D721Med (cell line): Measurements from ENCODE around the gene MYO1G.
"Not testable (repeated sequence)": the region's sequence is repeated elsewhere in the genome, so short reads cannot be mapped to it uniquely, and the experiment has no call there.

ENCODE experiments used
- DNase-seq: peaks from one replicate; pipeline ENCODE4 v3.0.0; 2011; ENCODE audit warnings: low spot score; ENCODE audit not compliant: insufficient read length
- FAIRE-seq: peaks from 2 replicates; lab custom pipeline; 2011; peaks lifted over from hg19 to GRCh38; lab: Jason Lieb, UNC
- TF ChIP-seq, protein P1 (sequence below): IDR thresholded peaks from 2 replicates; pipeline ENCODE4 v1.5.1; 2012; ENCODE audit warnings: mild to moderate bottlenecking, control low read depth; ENCODE audit not compliant: insufficient read depth; ENCODE audit errors: missing control alignments

Gene MYO1G

DNA sequence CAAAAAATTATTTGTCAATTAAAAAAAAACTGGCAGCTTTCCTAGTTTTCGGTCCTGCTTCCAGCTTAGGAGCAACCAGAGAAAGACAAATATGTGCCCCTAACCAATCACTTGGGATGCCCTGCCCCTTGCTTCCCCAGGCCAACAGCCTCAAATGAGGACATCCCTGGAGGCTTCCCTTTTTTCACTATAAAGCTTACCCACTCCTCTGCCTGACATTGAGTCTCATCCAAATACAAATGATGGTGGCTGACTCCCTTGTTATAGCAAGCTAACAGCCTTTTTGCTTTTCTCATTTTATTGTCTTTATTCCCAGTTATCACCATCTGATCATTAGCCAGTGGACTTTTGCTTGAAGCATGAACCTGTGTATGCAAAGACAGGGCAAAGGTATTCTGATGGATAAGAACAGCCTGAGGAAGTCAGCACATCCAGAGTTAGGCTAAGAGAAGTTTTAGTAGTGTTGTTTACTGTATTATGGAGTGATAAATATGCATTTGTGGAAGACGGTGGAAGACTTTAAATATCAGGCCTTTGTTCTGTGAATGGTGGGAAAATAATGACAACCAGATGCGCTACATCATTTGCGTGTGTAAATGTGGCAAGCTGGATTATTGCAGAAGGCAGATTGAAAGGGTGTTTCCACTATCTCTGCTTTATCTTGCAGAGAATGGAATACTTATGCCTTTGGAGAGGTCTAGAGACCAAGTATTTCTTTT, 19.5 kb upstream of the MYO1G start:
- TF ChIP-seq, protein P1, sequence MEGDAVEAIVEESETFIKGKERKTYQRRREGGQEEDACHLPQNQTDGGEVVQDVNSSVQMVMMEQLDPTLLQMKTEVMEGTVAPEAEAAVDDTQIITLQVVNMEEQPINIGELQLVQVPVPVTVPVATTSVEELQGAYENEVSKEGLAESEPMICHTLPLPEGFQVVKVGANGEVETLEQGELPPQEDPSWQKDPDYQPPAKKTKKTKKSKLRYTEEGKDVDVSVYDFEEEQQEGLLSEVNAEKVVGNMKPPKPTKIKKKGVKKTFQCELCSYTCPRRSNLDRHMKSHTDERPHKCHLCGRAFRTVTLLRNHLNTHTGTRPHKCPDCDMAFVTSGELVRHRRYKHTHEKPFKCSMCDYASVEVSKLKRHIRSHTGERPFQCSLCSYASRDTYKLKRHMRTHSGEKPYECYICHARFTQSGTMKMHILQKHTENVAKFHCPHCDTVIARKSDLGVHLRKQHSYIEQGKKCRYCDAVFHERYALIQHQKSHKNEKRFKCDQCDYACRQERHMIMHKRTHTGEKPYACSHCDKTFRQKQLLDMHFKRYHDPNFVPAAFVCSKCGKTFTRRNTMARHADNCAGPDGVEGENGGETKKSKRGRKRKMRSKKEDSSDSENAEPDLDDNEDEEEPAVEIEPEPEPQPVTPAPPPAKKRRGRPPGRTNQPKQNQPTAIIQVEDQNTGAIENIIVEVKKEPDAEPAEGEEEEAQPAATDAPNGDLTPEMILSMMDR, result no peak
- DNase-seq (no peak), FAIRE-seq (no peak)

DNA sequence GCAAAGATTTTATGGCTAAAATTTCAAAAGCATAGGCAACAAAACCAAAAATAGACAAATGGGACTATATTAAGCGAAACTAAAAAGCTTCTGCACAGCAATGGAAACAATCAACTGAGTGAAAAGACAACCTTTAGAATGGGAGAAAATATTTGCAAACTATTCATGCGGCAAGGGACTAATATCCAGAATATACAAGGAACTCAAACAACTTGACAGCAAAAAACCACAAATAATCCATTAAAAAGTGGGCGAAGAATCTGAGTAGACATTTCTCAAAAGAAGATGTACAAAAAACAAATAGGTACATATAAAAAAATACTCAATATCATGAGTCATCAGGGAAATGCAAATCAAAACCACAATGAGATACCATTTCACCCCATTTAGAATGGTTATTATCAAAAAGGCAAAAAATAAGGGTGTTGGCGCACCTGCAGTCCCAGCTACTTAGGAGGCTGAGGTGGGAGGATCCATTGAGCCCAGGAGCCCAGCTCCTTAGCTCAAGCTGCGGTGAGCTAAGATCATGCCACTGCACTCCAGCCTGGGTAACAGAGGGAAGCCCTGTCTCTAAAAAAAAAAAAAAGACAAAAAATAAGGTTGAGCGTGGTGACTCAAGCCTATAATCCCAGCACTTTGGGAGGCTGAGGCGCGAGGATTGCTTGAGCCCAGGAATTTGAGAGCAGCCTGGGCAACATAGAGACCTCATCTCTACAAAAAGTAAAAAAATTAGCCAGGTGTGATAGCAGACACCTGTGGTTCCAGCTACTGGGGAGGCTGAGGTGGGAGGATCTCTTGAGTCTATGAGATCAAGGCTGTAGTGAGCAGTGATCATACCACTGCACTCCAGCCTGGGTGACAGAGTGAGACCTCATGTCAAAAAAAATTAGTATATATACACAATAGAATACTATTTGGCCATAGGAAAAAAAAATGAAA, 17.0 kb upstream of the MYO1G start:
- TF ChIP-seq, protein P1, result no peak
- no peak for DNase-seq
- FAIRE-seq, result no peak

DNA sequence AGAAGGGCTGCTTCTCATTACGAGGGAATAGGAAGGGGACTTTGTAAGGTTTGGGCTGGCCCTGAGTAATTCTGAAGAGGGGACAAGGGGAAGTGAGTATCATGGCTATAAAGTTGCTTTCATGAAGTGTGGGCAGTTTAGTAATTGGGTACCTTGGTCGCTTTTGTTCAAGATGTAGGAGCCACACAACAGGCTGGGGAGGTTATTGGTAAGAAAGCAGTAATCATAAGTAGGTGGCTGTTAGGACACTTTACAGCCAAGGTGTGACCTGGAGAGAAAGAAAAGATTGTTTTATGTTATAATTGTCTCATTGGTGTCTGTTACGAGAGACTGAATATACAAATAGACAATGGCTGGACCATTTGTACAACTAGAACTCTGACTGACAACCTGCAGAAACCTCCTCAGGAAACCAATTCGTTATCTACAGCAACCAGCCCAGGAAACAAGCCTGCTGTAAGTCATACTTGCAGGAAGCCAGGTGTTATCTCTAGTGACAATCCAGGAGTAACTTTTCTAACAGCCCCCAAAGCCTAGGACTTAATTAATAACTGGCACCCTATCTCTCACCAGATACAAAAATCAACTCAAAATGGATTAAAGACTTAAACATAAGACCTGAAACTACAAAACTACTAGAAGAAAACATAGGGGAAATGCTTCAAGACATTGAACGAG, 16.2 kb upstream of the MYO1G start:
- TF ChIP-seq, protein P1, result no peak
- FAIRE-seq (no peak), DNase-seq (no peak)

DNA sequence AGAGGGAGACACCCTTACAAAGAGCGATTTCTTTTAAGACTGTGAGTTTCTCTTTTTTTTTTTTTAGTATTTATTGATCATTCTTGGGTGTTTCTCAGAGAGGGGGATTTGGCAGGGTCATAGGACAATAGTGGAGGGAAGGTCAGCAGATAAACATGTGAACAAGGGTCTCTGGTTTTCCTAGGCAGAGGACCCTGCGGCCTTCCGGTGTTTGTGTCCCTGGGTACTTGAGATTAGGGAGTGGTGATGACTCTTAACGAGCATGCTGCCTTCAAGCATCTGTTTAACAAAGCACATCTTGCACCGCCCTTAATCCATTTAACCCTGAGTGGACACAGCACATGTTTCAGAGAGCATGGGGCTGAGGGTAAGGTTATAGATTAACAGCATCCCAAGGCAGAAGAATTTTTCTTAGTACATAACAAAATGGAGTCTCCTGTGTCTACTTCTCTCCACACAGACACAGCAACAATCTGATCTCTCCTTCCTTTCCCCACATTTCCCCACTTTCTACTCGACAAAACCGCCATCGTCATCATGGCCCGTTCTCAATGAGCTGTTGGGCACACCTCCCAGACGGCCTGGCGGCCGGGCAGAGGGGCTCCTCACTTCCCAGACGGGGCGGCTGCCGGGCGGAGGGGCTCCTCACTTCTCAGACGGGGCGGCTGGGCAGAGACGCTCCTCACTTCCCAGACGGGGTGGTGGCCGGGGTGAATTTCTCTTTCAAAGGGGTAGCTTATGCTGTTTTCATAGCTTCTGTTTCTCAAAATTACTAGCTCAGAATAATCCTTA, 13.4 kb upstream of the MYO1G start:
- not testable (repeated sequence) for FAIRE-seq, DNase-seq

DNA sequence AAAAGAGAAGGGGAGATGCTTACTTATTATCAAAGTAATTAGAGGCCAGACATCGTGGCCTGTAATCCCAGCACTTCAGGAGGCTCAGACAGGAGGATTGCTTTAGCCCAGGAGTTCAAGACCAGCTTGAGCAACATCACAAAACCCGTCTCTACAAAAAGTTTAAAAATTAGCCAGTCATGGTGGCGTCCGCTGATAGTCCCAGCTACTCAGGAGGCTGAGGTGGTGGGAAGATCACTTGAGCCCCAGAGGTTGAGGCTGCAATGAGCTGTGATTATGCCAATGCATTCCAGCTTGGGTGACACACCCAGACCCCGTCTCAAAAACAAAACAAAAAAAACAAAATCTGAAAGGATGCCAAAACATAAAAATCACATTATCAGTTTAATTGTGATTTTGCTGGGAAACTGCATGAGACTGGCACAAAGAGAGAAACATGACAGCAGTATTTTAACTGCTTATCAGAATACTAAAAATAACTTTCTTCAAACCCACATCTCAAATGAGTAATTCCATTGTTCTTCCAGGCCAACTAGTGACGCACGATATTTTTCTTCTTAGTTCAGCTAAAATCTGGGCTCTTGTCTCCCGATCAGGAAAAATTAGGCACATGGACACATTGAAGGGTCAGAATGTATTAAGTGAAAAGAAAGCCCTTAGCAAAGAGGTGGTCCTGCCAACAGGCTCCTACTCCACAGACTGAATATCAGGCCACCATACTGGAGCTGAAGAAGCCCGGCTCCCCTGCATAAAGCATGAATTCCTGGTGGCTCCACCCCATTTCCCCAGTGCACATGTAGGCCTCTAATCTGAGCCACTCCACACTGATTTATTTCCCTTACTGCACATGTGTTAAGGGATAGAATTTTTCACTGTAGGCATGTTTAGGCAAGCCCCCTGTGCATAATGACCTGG, 11.6 kb upstream of the MYO1G start:
- DNase-seq (no peak), FAIRE-seq (no peak)
- TF ChIP-seq, protein P1, result no peak

DNA sequence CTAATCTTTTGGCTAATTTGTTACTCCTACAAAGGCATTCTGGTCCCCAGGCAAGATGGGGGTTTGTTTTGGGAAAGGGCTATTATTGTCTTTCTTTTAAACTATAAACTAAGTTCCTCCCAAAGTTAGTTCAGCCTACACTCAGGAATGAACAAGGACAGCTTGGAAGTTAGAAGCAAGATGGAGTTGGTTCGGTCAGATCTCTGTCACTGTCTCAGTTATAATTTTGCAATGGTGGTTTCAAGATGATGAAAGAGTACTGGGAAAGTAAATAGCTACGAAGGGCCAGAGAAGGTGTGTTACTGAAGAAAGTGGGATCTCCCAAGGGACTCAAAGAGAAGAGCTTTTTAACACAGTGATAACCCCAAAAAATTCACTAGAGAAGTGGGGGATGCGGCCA, 10.3 kb upstream of the MYO1G start:
- FAIRE-seq (no peak), DNase-seq (no peak)
- TF ChIP-seq, protein P1, result no peak
